ENCODE data around the gene UBE4A. TPM values are rescaled to one million over a fixed set of nuclear protein-coding genes. Genes with fewer than 3 reads are reported as not detected.
A peak's percentile ranks its signal among the peaks of the same experiment; 100 is the strongest.

UBE4A gene
- total RNA-seq, 1 donor from 2014 or later: 44.1 TPM

- no peak overlapping the region for H3K4me3 Mint-ChIP-seq (ENCODE audit: low read depth)
- intact Hi-C loops (cut with micrococcal nuclease): no loop called here
Observed at GRCh38 chr11:118321386-118322082, 37.9 kb upstream of the UBE4A start.

GRCh38 chr11:118322721-118323120 lies 36.7 kb upstream of the UBE4A start:
- Mint-ChIP-seq H3K9me3 (no peaks in the 10 kb centered on the region), H3K36me3 (ENCODE audit: low read depth) (peaks cover 12% of the 10 kb centered on the region), H3K27me3 (ENCODE audit: low read depth) (no peaks in the 10 kb centered on the region), H3K4me1 (ENCODE audit: low read depth) (peaks cover 30% of the 10 kb centered on the region), H3K4me3 (ENCODE audit: low read depth) (no peak overlapping the region), H3K27ac (no peak overlapping the region)
- no peak for DNase-seq (ENCODE audit: low spot score)
- intact Hi-C loops (cut with micrococcal nuclease): no loop called here

More at GRCh38 chr11:118321386-118322082, 37.9 kb upstream of the UBE4A start:
- H3K27ac Mint-ChIP-seq: no peak overlapping the region
- no peak for DNase-seq (ENCODE audit: low spot score)
- H3K27me3 Mint-ChIP-seq (ENCODE audit: low read depth): no peaks in the 10 kb centered on the region
- peaks cover 38% of the 10 kb centered on the region for H3K4me1 Mint-ChIP-seq (ENCODE audit: low read depth)
- peaks cover 20% of the 10 kb centered on the region for H3K36me3 Mint-ChIP-seq (ENCODE audit: low read depth)
- no peaks in the 10 kb centered on the region for H3K9me3 Mint-ChIP-seq

GRCh38 chr11:118325283-118325682 lies 34.1 kb upstream of the UBE4A start:
- peaks cover 12% of the 10 kb centered on the region for H3K4me1 Mint-ChIP-seq (ENCODE audit: low read depth)
- H3K27me3 Mint-ChIP-seq (ENCODE audit: low read depth): no peaks in the 10 kb centered on the region
- H3K9me3 Mint-ChIP-seq: no peaks in the 10 kb centered on the region
- H3K4me3 Mint-ChIP-seq (ENCODE audit: low read depth): no peak overlapping the region
- intact Hi-C loops (cut with micrococcal nuclease): no loop called here
- H3K36me3 Mint-ChIP-seq (ENCODE audit: low read depth): peaks cover 17% of the 10 kb centered on the region
- no peak overlapping the region for H3K27ac Mint-ChIP-seq
- DNase-seq (ENCODE audit: low spot score): no peak

GRCh38 chr11:118328745-118329144 lies 30.7 kb upstream of the UBE4A start:
- H3K4me3 Mint-ChIP-seq (ENCODE audit: low read depth): no peak overlapping the region
- no peaks in the 10 kb centered on the region for H3K9me3 Mint-ChIP-seq
- H3K27ac Mint-ChIP-seq: peak overlapping the region; percentile 29
- intact Hi-C loops (cut with micrococcal nuclease): no loop called here
- DNase-seq (ENCODE audit: low spot score): no peak
- peaks cover 14% of the 10 kb centered on the region for H3K36me3 Mint-ChIP-seq (ENCODE audit: low read depth)
- peaks cover 2% of the 10 kb centered on the region for H3K4me1 Mint-ChIP-seq (ENCODE audit: low read depth)
- no peaks in the 10 kb centered on the region for H3K27me3 Mint-ChIP-seq (ENCODE audit: low read depth)

- H3K4me1 Mint-ChIP-seq (ENCODE audit: low read depth): peaks cover 28% of the 10 kb centered on the region
- no peak overlapping the region for H3K4me3 Mint-ChIP-seq (ENCODE audit: low read depth)
Observed at GRCh38 chr11:118334745-118335144, 24.7 kb upstream of the UBE4A start.

GRCh38 chr11:118338637-118339061 lies 20.8 kb upstream of the UBE4A start:
- Mint-ChIP-seq H3K27me3 (ENCODE audit: low read depth) (no peaks in the 10 kb centered on the region), H3K4me3 (ENCODE audit: low read depth) (peak overlapping the region; percentile 86), H3K27ac (peak overlapping the region; percentile 100), H3K9me3 (no peaks in the 10 kb centered on the region), H3K36me3 (ENCODE audit: low read depth) (peaks cover 51% of the 10 kb centered on the region), H3K4me1 (ENCODE audit: low read depth) (peaks cover 56% of the 10 kb centered on the region)
- DNase-seq (ENCODE audit: low spot score): peak; percentile 88
- intact Hi-C loops (cut with micrococcal nuclease): loop anchor here (1.0 to 2.0 kb wide), 2 partner anchors 34 to 138 kb away; partner anchors contain the start of gene CD3E

More at GRCh38 chr11:118334745-118335144, 24.7 kb upstream of the UBE4A start:
- DNase-seq (ENCODE audit: low spot score): no peak
- Mint-ChIP-seq H3K27me3 (ENCODE audit: low read depth) (no peaks in the 10 kb centered on the region), H3K9me3 (no peaks in the 10 kb centered on the region), H3K36me3 (ENCODE audit: low read depth) (peaks cover 33% of the 10 kb centered on the region), H3K27ac (peak overlapping the region; percentile 64)
- intact Hi-C loops (cut with micrococcal nuclease): no loop called here

- peaks cover 51% of the 10 kb centered on the region for H3K36me3 Mint-ChIP-seq (ENCODE audit: low read depth)
- H3K9me3 Mint-ChIP-seq: no peaks in the 10 kb centered on the region
- H3K27ac Mint-ChIP-seq: peak overlapping the region; percentile 100
- peaks cover 60% of the 10 kb centered on the region for H3K4me1 Mint-ChIP-seq (ENCODE audit: low read depth)
- intact Hi-C loops (cut with micrococcal nuclease): loop anchor here (2.0 kb wide), 1 partner anchor 139 kb away; no protein-coding TSS in a partner anchor
- DNase-seq (ENCODE audit: low spot score): no peak
- H3K4me3 Mint-ChIP-seq (ENCODE audit: low read depth): peak overlapping the region; percentile 86
- H3K27me3 Mint-ChIP-seq (ENCODE audit: low read depth): no peaks in the 10 kb centered on the region
Observed at GRCh38 chr11:118339281-118339961, 20.0 kb upstream of the UBE4A start.

- intact Hi-C loops (cut with micrococcal nuclease): loop anchor here (5.0 kb wide), 2 partner anchors 88 to 97 kb away; partner anchors contain the start of genes KMT2A and MPZL3
- peaks cover 57% of the 10 kb centered on the region for H3K36me3 Mint-ChIP-seq (ENCODE audit: low read depth)
- peaks cover 59% of the 10 kb centered on the region for H3K4me1 Mint-ChIP-seq (ENCODE audit: low read depth)
Observed at GRCh38 chr11:118340449-118340848, 19.0 kb upstream of the UBE4A start.

GRCh38 chr11:118341261-118341660 lies 18.1 kb upstream of the UBE4A start:
- H3K4me1 Mint-ChIP-seq (ENCODE audit: low read depth): peaks cover 63% of the 10 kb centered on the region
- DNase-seq (ENCODE audit: low spot score): no peak
- intact Hi-C loops (cut with micrococcal nuclease): loop anchor here (5.0 kb wide), 2 partner anchors 89 to 96 kb away; partner anchors contain the start of genes KMT2A and MPZL3
- no peaks in the 10 kb centered on the region for H3K27me3 Mint-ChIP-seq (ENCODE audit: low read depth)
- H3K27ac Mint-ChIP-seq: peak overlapping the region; percentile 85
- peaks cover 59% of the 10 kb centered on the region for H3K36me3 Mint-ChIP-seq (ENCODE audit: low read depth)
- no peaks in the 10 kb centered on the region for H3K9me3 Mint-ChIP-seq
- peak overlapping the region; percentile 86 for H3K4me3 Mint-ChIP-seq (ENCODE audit: low read depth)

More at GRCh38 chr11:118340449-118340848, 19.0 kb upstream of the UBE4A start:
- Mint-ChIP-seq H3K27me3 (ENCODE audit: low read depth) (no peaks in the 10 kb centered on the region), H3K4me3 (ENCODE audit: low read depth) (peak overlapping the region; percentile 86), H3K27ac (peak overlapping the region; percentile 100), H3K9me3 (no peaks in the 10 kb centered on the region)
- DNase-seq (ENCODE audit: low spot score): no peak

GRCh38 chr11:118341815-118342489 lies 17.4 kb upstream of the UBE4A start:
- no peaks in the 10 kb centered on the region for H3K27me3 Mint-ChIP-seq (ENCODE audit: low read depth)
- H3K9me3 Mint-ChIP-seq: no peaks in the 10 kb centered on the region
- intact Hi-C loops (cut with micrococcal nuclease): loop anchor here (1.0 to 5.0 kb wide), 4 partner anchors 17 to 95 kb away; partner anchors contain the start of genes KMT2A, MPZL3 and UBE4A
- H3K27ac Mint-ChIP-seq: peak overlapping the region; percentile 85
- H3K4me3 Mint-ChIP-seq (ENCODE audit: low read depth): peak overlapping the region; percentile 86
- DNase-seq (ENCODE audit: low spot score): peak; percentile 22
- H3K36me3 Mint-ChIP-seq (ENCODE audit: low read depth): peaks cover 59% of the 10 kb centered on the region
- H3K4me1 Mint-ChIP-seq (ENCODE audit: low read depth): peaks cover 62% of the 10 kb centered on the region

GRCh38 chr11:118342503-118343161 lies 16.8 kb upstream of the UBE4A start, which contains the start of gene CD3D:
TSS of gene CD3D (minus strand) at chr11:118342705. CDS start at chr11:118342607, 98 bp downstream.
- peak within 1 kb of the TSS; percentile 86 for H3K4me3 Mint-ChIP-seq (ENCODE audit: low read depth)
- H3K36me3 Mint-ChIP-seq (ENCODE audit: low read depth): peaks cover 62% of the 10 kb centered on the region
- intact Hi-C loops (cut with micrococcal nuclease): loop anchor here (1.0 to 5.0 kb wide), 4 partner anchors 17 to 95 kb away; partner anchors contain the start of genes KMT2A, MPZL3 and UBE4A
- H3K27ac Mint-ChIP-seq: peak within 1 kb of the TSS; percentile 85
- peaks cover 68% of the 10 kb centered on the region for H3K4me1 Mint-ChIP-seq (ENCODE audit: low read depth)
- no peaks in the 10 kb centered on the region for H3K27me3 Mint-ChIP-seq (ENCODE audit: low read depth)
- H3K9me3 Mint-ChIP-seq: no peaks in the 10 kb centered on the region
- peak; percentile 63 for DNase-seq (ENCODE audit: low spot score)

- H3K27me3 Mint-ChIP-seq (ENCODE audit: low read depth): no peaks in the 10 kb centered on the region
Observed at GRCh38 chr11:118343248-118343647, 16.2 kb upstream of the UBE4A start.

More at GRCh38 chr11:118343248-118343647, 16.2 kb upstream of the UBE4A start:
- Mint-ChIP-seq H3K4me3 (ENCODE audit: low read depth) (peak overlapping the region; percentile 86), H3K36me3 (ENCODE audit: low read depth) (peaks cover 63% of the 10 kb centered on the region), H3K27ac (peak overlapping the region; percentile 85), H3K9me3 (no peaks in the 10 kb centered on the region), H3K4me1 (ENCODE audit: low read depth) (peaks cover 70% of the 10 kb centered on the region)
- intact Hi-C loops (cut with micrococcal nuclease): loop anchor here (5.0 kb wide), 2 partner anchors 91 to 94 kb away; partner anchors contain the start of genes KMT2A and MPZL3
- no peak for DNase-seq (ENCODE audit: low spot score)

Data from activated T-helper 2 cell treated with anti-CD3 and anti-CD28 coated beads, Interferon-gamma antibody, Interleukin-2, Interleukin-4, amounts not matched to agents 10 μg/mL and 5 μg/mL and 100 μg/mL, durations not matched to agents 14 hours and 24 hours and 36 hours (primary cell).